Anterior cingulate cortex (tissue), 58 donors: ENCODE data around the gene IMPDH1.

Experiments
- DNase-seq, 58 donors: peaks; one replicate each; lab custom pipeline; 2025; lab: John Stamatoyannopoulos, UW

IMPDH1 gene

DNA sequence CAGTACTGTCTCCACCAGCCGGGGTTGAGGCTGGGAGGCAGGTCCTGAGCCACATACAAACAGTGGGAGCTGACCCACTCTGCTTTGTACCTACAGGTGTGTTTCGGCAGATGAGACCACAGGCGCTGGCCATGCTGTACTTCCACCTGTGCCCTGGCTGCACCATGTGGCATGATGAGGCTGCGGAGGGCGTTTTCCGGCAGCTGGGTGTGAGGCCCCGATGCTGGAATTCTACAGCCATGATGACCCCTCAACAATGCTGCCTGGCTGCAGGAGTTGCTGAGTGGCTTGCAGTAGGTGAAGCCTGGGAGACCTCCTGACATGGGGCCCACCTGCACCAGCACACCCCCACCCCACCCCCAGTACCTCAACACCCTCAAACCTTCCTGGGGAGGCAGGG lies 18.0 kb downstream of the IMPDH1 start:
- no peak for DNase-seq

DNA sequence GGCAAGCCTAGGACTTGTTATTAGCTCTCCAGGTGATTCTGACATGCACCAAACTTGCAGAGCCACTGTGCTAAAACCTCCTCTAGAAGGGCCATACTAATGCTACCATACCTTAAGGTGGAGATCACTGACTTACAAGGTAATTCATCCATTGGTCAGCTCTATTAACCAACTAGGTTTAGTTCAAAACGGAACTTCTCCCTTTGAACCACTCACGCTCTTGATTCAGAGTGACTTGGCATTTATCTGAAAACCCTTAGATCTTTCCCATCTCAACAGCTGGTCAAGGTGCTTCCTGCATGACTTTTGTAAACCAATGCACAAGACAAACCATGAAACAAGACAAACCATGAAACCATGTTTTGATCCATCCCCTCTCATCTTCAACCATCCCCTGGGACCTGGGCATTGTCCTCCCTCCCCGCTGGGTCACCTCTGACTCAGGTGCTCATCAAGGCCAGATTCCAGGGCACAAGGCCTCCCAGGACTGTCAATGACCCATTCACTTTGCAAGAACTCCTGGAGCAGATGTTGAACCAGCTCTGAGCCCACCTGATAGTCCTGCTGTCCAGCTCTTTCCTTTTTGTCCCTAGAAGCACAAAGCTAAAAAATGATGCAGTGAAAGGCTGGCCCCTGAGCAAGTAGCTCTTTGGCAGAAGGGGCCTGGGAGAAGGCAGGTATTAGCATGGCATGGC lies 18.8 kb downstream of the IMPDH1 start:
- no peak for DNase-seq

DNA sequence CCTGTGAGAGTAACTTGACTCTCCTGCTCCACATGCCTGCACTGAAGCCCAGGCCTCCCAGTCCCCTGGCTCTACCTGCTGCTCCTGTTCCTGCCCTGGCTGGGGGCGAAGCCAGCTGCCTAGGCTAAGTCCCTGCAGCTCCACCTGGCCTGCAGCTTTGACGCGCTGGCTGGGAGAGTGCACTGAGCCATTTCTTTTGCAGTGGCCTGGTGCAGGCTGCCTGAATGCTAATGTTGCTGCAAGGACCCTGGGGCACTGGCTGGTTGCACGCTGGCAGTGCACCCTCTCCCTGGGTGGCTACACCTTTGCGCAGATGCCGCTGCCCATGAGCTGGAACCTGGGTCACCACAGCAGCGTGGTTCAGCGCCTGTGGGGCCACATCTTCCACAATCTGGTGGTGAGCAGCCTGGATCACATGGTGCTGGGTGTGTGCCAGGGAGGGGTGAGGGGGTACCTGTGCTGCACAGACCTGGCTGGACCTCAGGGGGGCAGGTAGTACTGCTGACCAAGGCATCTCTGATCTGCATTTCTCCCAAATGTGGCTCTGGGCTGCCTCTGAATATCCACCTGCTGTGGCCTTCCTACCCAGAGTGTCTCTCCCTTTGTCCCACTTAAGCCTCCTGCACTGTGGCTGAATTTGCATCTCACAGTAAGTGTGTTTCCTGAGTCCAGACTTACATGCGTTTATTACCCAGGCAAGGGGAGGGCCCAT lies 20.0 kb downstream of the IMPDH1 start:
- no peak for DNase-seq

DNA sequence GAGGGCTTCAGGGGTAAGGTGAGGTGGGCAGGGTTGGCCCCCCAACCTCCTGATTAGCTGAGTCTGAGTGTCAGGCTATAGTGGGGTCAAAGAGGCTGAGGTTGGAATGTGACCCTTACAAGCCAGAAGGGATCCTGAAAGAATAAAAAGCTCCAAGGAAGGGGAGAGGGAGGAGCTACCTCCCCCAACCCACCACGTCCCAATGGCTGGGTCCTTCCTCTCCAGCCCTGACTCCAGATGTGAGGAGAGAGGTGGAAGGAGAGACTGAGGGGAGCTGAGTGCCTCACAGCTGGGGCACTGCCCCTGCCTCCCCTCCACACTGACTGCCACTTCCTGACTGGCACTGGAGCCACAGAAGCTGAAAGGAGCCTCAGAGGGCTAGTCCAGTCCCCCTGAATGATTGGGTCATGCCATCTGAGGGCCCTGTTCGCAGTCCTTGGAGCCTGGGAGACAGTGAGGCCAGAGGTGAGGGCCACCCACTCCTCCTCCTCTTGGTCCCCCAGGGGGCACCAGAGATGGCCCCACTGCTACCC lies 20.6 kb downstream of the IMPDH1 start:
- no peak for DNase-seq

DNA sequence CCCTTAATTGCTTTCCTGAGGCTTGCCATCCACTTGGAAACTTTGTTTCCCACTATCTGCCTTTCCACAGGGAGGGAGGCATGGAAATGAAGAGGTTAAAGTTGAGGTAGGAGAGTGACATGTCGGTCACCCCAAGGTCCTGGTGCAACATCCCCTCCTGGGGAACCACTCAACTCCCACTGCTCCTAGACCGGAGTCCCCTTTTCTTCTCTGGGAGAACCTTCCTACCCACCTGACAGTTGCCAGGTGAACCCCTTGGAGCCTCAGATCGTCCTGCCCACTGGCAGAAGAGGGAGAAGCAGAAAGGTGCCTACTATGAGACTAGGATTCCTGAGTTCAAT lies 21.7 kb downstream of the IMPDH1 start:
- no peak for DNase-seq

DNA sequence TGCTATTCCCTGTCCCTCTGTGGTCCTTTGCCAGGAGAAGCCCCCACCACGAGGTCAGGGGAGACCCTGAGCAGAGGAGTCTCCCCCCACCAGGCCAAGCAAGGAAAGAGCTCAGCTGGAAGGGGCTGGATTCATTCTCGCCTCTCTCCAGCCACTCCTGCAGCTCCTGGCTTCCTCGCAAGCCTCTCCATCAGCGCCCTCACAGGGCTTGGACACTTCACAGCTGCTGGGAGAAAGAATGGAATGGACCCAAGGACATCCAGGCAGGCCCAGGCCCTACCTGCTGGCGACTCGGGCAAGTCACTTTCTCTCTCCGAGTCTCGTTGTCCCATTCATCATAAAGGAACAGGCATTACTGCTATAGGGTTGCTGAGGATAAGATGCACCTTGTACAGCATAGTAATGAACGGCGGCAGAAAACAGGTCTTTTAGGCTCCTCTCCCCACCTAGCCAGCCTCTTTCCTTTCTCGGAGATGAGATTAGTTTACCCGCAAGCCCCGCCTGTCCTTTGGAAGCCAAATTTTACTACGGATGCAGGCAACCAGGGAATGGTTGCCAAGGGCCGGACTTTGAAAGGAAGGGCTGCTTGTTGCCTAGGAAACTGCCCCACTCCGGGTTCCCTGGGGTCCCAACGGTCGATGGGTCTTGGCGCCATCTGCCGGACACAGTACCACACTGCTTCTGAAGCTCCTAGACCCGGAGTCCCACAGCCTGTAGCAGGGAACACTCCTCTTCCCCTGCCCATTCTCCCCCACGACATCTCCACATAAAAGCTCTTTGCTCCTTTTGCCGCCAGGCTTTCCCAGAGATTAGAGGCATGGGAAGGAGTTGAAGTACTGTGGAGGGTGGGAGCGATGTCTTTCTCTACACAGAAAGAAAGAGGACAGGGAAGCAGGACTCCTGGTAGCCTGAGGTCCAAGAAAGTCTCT lies 22.3 kb downstream of the IMPDH1 start:
- peak in 56 of 58 donors; percentile 11 to 91 (median 70) for DNase-seq

DNA sequence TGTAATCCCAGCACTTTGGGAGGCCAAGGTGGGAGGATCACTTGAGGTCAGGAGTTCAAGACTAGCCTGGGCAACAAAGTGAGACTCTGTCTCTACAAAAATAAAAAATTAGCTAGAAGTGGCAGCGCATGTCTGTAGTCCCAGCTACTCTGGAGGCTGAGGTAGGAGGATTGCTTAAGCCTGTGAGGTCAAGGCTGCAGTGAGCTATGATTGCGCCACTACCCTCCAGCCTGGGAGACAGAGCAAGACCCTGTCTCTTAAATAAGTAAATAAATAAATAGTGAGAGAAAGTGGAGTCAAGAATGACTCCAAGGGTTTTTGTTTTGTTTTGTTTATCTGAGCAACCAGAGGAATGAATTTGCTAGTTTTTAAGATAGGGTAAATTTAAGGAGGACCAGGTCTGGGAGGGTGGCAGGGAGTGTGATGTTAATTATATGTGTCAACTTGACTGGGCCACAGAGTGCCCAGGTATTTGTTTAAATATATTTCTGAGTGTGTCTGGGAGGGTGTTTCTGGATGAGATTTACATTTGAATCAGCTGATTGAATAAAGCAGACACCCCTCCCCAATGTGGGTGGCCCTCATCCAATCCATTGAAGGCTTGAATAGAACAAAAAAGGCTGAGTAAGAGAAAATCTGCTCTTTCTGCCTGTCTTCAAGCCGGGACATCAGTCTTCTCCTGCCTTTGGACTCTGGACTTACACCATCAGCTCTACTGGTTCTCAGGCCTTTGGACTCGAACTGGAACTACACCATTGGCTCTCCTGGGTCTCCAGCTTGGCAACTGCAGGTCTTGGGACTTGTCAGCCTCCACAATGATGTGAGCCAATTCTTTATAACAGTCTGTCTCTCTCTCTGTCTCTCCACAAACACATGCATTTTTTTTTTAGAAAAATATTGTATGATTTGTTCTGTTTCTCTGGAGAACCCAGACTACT lies 23.5 kb downstream of the IMPDH1 start:
- DNase-seq, result no peak

DNA sequence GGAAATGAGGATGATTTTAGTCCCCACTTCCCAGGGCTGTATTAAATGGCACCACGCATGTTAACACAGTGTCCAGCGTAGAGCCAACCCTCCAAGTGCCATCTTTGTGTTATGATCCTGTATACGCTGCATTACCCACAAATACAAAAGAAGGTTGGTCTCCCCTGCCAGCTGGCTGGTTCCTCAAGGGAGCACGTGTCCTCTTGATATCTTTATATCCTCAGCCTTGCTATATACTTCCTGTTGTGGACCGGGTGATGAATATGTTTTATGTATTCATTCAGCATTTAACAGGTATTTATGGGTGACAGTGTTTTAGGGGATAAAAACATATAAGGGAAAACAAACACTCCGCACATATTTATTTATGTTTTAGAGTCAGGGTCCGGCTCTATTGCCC lies 25.1 kb downstream of the IMPDH1 start:
- no peak for DNase-seq

DNA sequence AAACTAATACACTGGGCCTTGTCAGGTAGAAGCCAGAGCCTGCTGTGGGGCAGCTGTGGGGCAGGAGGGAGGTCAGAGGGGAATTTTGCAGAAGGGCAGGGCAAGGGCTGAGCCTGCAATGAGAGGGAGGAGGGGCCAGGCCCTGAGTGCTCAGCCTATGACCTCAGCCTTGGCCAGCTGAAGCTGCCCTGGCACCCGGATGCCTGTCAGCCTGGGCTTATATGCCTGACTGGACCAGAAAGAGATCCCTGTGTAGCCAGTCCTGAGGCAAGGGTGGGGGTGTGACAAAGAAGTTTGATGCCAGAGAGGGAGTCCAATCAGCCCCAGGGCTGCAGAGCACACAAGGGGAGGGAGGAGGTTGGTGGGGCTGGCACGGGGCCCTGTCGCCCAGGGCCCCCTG lies 26.0 kb downstream of the IMPDH1 start:
- DNase-seq, result peak in 5 of 58 donors; percentile 16 to 33 (median 24)

DNA sequence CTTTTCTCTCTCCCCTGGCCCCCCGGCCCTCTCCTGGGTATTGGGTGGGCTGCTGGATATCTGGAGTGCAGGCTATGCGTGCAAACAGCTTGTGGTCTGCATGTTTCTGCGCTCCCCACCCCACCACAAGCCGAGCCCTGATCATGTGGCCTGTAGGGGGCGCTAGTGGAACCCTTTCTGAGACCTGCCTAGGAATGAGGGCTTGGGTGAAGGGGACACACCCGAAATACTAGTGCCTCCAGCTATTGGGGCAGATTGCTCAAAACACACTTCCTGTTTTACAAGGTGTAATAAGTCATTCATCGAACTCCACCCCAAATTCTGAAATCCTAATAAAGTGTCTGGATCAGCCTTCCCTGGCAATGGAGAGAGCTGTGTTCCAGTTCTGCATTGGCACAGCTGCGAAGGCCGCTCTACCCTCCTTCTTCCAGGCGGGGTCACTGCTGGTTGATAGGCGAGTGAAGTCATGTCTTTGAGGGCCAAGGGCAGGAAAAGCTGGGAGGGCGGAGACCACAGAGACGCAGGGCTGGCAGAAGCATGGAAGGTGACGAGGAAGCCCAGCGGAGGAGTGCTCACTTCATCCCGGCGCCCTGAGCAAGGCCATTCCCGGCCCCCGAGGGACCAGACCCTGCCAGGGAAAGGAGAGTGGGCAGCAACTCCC lies 28.5 kb downstream of the IMPDH1 start:
- DNase-seq, result no peak

DNA sequence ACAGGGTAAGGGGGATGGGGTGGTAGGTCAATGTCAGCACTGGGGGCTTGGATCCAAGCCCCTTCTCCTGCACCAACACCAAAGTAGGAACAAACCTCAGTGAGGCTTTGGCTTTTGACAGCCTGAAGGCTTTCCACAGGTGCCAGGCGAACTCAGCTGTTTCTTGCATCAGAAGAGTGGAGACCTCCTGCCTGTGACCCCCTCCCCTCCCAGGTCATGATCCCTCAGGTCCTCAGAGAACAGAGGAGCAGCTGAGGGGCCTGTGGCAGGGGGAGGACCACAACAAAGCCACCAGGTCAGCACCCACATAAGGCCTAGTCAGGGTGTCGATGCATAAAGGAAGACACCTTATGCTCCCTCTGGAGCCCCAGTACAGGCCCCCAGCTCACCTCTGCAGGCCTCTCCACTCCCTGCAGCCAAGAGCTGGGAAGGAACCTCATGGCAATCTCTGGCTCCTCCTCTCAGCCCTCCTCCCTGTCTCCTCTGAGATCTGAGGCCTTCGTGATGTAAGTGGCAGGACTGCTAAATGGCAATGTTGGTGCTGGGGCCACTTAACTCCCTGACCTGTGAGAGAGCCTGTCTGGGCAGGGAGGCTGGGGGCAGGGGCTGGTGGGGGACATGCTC lies 29.2 kb downstream of the IMPDH1 start:
- no peak for DNase-seq

DNA sequence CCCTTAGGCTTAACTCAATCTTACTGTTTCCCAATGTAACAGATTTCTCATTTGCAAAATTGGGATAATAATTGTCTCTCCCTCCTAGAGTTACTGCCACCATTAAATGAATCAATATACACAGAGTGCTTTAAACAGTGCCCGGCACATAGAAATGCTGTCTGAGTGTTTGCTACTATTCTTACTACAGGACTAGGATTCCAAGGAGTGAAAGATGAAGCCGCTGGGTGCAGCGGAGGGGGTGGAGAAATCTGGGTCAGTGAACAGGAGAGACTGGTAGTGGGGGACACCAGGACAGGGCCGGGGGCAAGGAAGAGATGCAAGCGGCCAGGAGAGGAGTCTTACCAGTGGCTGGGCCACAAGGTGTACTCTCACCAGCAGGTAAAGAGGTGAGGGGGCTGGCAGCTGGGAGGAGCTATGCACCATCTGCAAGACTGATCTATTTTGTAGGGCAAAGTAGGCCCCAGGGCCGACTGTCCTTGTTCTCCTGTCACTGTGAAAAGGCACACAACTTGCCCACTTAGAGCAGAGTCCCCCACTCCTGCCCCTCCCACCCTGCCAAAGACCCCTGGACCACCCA lies 29.8 kb downstream of the IMPDH1 start:
- no peak for DNase-seq

DNA sequence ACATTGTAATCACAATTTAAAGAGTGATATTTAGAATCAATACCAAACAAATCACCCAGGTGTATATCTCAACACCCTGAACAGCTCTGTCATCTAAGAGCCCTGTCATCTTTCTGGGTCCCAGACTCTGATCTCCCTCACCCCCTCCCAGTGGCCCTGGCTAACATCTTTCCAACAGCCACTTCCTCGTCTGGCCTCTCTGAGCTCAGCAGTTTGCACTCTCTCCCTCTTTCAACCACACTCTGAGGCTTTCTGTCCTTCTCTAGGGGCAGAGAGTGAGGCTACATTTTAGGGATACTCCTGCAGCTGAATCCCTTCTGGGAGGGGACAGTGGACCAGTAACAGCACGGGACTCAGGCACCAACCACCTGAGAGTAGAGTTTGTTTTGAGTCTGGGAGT lies 31.1 kb downstream of the IMPDH1 start:
- DNase-seq, result no peak

DNA sequence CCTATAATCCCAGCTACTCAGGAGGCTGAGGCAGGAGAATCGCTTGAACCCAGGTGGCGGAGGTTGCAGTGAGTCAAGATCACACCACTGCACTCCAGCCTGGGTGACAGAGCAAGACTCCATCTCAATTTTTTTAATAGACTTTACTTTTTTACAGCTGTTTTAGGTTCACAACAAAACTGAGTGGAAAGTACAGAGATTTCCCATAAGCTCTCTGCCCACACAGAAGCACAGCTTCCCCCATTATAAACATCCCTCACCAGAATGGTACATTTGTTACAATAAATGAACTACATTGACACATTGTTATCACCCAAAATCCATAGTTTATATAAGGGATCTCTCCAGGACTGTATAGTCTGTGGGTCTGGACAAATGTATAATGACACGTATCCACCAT lies 33.7 kb downstream of the IMPDH1 start:
- no peak for DNase-seq

DNA sequence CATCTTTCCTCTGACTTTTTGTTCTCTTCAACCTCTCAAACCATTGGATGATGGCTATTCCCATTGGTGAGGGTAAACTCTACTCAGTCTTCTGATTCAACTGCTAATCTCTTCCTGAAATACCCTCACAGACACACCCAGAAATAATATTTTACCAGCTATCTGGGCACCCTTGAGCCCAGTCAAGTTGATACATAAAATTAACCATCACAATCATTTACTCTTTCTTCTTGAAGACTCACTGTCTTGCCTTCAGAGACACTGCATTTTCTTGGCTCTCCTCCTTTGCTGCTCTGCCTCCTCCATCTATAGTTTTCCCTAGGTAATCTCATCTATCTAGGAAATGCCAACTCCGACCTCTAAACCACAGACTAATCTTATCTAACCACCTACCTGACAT lies 35.7 kb downstream of the IMPDH1 start:
- no peak for DNase-seq

DNA sequence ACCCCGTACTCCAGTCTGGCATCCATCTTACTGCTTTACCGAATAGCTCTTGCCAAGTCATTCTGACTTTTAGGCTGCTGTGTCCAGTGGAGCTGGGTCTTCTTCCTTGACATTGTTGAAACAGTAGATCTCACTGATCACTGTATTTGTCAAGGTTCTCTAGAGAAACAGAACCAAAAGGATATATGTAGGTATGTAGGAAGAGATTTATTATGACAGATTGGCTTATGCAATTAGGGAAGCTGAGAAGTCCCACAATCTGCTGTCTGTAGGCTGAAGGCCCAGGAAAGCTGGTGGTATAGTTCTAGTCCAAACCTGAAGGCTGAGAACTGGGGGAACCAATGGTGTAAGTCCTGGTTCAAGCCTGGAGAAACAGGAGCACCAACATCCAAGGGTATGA lies 36.2 kb downstream of the IMPDH1 start:
- DNase-seq, result no peak

DNA sequence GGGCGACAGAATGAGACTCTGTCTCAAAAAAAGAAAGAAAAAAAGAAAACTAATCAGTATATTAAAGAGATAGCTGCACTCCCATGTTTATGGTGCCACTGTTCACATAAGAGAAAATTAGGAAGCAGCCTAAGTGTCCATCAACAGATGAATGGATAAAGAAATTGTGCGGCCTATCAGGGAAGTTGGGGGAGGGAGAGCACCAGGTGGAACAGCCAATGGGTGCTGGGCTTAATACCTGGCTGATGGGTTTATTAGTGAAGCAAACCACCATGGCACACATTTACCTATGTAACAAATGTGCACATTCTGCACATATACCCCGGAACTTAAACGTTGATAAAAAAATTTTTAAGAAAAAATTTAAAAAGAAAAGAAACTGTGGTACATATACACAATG lies 39.3 kb downstream of the IMPDH1 start:
- DNase-seq, result no peak

DNA sequence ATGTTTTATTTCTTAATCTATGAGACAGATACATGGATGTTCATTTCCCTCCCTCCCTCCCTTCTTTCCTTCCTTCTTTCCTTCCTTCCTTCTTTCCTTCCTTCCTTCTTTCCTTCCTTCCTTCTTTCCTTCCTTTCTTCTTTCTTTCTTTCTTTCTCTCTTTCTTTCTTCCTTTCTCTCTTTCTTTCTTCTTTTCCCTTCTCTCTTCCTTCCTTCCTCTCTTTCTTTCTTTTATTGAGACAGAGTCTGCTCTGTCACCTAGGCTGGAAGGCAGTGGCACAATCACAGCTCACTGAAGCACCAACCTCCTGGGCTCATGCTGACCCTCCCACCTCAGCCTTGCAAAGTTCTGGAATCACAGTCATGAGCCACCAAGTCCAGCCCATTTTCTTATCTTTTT lies 42.8 kb downstream of the IMPDH1 start:
- DNase-seq, result no peak

DNA sequence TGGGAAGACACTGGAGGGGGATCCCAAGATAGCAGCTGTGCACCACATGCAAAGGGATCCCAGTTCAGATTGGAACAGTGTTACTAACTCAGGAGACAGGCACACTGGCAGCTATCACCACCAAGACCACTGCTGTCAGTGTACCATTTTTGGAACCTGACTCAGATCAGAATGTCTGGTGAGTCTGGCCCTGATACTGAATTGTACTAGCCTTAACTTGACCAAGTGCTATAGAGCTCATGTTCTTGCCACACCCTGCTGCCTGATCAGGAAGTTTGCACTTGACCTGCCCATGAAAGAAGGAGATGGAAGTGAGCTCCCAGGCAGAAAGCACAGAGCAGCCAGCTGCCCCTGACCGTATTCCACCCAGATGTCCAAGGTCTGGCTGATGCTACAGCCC lies 43.5 kb downstream of the IMPDH1 start:
- DNase-seq, result no peak
